K562 (cell line): ENCODE measurements around the gene XPO6. TPM values are rescaled to one million over a fixed set of nuclear protein-coding genes. Genes with fewer than 3 reads are reported as not detected.

Experiments used
- CBFA2T3 ChIP-seq: fragments of 450-650 bp; IDR thresholded peaks from 2 replicates; pipeline ENCODE4 v1.6.1; 2017
- NRF1 ChIP-seq, 2 experiments: fragments of 450-650 bp; IDR thresholded peaks in 1 of 2; conservative IDR thresholded peaks in 1 of 2; 2 replicates each; pipeline ENCODE4 v1.6.1; 2014; ENCODE audit warnings: mild to moderate bottlenecking in 2 of 2
- polyA plus RNA-seq, 8 experiments: library from polyadenylated mRNA; depleted of rRNA in 4 of 8; stranded (reverse) in 5 of 8; unstranded in 3 of 8; fragments of >200 nt; fragmentation: Nextera tagmentation in 2 of 8; fragmentation: Illumina TruSeq in 1 of 8; extraction: Ambion mirVana in 2 of 8; extraction: Trizol in 1 of 8; gene quantifications; 2 replicates each; pipeline versions ENCODE4 v1.2.1 to v1.2.3, GENCODE V29; 2011 to 2014; ENCODE audit warnings: inconsistent platforms in 1 of 8, missing spikeins in 1 of 8
- total RNA-seq, 7 experiments: library from RNA; depleted of rRNA in 6 of 7; stranded (reverse); fragments of >200 nt in 6 of 7; fragmentation: Illumina TruSeq in 2 of 7; extraction: Trizol in 2 of 7; gene quantifications; 2 replicates each; pipeline versions ENCODE4 v1.2.1 to v1.2.3, GENCODE V29; 2011 to 2021; ENCODE audit warnings: low replicate concordance in 1 of 7
- TF ChIP-seq, protein P1 (sequence below): fragments of 200-600 bp; sonication (generic); IDR thresholded peaks from one replicate; pipeline ENCODE4 v1.6.1; 2012; ENCODE audit warnings: mild to moderate bottlenecking, low read depth, low read length, inconsistent platforms
- TF ChIP-seq, protein P2 (sequence below), 2 experiments: IDR thresholded peaks; 2 replicates each; pipeline ENCODE4 v1.6.1; 2012; ENCODE audit warnings: improper control_type of control experiment in 2 of 2, low read depth in 2 of 2, low read length in 2 of 2, borderline replicate concordance in 1 of 2

The XPO6 gene
- total and polyA plus RNA-seq, 9 of the 15 experiments (the other 6 are each of a cell fraction or from before 2014, with no cell fraction given): 11.2 to 196 (median 119) TPM

DNA sequence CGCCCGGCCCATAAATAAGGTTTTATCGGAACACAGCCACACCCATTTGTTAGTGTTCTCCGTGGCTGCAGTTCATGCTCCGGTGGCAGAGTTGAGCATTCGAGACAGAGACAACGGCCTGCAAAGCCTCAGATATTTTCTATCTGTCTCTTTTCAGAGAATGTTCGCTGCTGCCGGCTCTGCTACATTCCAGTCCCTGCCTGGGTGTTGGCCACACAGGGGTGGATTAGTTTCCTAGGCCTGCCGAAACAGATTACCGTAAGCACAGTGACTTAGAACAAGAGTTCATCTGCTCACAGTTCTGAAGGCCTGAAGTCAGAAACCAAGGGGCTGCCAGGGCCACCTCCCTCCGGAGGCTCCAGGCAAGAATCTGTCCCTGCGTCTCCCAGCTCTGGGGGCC, 129.1 kb downstream of the XPO6 start (continued):
- TF ChIP-seq, protein P1, sequence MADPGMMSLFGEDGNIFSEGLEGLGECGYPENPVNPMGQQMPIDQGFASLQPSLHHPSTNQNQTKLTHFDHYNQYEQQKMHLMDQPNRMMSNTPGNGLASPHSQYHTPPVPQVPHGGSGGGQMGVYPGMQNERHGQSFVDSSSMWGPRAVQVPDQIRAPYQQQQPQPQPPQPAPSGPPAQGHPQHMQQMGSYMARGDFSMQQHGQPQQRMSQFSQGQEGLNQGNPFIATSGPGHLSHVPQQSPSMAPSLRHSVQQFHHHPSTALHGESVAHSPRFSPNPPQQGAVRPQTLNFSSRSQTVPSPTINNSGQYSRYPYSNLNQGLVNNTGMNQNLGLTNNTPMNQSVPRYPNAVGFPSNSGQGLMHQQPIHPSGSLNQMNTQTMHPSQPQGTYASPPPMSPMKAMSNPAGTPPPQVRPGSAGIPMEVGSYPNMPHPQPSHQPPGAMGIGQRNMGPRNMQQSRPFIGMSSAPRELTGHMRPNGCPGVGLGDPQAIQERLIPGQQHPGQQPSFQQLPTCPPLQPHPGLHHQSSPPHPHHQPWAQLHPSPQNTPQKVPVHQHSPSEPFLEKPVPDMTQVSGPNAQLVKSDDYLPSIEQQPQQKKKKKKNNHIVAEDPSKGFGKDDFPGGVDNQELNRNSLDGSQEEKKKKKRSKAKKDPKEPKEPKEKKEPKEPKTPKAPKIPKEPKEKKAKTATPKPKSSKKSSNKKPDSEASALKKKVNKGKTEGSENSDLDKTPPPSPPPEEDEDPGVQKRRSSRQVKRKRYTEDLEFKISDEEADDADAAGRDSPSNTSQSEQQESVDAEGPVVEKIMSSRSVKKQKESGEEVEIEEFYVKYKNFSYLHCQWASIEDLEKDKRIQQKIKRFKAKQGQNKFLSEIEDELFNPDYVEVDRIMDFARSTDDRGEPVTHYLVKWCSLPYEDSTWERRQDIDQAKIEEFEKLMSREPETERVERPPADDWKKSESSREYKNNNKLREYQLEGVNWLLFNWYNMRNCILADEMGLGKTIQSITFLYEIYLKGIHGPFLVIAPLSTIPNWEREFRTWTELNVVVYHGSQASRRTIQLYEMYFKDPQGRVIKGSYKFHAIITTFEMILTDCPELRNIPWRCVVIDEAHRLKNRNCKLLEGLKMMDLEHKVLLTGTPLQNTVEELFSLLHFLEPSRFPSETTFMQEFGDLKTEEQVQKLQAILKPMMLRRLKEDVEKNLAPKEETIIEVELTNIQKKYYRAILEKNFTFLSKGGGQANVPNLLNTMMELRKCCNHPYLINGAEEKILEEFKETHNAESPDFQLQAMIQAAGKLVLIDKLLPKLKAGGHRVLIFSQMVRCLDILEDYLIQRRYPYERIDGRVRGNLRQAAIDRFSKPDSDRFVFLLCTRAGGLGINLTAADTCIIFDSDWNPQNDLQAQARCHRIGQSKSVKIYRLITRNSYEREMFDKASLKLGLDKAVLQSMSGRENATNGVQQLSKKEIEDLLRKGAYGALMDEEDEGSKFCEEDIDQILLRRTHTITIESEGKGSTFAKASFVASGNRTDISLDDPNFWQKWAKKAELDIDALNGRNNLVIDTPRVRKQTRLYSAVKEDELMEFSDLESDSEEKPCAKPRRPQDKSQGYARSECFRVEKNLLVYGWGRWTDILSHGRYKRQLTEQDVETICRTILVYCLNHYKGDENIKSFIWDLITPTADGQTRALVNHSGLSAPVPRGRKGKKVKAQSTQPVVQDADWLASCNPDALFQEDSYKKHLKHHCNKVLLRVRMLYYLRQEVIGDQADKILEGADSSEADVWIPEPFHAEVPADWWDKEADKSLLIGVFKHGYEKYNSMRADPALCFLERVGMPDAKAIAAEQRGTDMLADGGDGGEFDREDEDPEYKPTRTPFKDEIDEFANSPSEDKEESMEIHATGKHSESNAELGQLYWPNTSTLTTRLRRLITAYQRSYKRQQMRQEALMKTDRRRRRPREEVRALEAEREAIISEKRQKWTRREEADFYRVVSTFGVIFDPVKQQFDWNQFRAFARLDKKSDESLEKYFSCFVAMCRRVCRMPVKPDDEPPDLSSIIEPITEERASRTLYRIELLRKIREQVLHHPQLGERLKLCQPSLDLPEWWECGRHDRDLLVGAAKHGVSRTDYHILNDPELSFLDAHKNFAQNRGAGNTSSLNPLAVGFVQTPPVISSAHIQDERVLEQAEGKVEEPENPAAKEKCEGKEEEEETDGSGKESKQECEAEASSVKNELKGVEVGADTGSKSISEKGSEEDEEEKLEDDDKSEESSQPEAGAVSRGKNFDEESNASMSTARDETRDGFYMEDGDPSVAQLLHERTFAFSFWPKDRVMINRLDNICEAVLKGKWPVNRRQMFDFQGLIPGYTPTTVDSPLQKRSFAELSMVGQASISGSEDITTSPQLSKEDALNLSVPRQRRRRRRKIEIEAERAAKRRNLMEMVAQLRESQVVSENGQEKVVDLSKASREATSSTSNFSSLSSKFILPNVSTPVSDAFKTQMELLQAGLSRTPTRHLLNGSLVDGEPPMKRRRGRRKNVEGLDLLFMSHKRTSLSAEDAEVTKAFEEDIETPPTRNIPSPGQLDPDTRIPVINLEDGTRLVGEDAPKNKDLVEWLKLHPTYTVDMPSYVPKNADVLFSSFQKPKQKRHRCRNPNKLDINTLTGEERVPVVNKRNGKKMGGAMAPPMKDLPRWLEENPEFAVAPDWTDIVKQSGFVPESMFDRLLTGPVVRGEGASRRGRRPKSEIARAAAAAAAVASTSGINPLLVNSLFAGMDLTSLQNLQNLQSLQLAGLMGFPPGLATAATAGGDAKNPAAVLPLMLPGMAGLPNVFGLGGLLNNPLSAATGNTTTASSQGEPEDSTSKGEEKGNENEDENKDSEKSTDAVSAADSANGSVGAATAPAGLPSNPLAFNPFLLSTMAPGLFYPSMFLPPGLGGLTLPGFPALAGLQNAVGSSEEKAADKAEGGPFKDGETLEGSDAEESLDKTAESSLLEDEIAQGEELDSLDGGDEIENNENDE: peak; percentile 21
- peak in 1 of 2 experiments; percentile 30; a peak in 1 of 4 replicates for TF ChIP-seq NRF1 (conservative IDR thresholded peaks at IDR 0.05 in 1 of 2, IDR thresholded peaks at IDR 0.05 in 1 of 2)
- peak; percentile 80 for TF ChIP-seq CBFA2T3
- TF ChIP-seq, protein P2, sequence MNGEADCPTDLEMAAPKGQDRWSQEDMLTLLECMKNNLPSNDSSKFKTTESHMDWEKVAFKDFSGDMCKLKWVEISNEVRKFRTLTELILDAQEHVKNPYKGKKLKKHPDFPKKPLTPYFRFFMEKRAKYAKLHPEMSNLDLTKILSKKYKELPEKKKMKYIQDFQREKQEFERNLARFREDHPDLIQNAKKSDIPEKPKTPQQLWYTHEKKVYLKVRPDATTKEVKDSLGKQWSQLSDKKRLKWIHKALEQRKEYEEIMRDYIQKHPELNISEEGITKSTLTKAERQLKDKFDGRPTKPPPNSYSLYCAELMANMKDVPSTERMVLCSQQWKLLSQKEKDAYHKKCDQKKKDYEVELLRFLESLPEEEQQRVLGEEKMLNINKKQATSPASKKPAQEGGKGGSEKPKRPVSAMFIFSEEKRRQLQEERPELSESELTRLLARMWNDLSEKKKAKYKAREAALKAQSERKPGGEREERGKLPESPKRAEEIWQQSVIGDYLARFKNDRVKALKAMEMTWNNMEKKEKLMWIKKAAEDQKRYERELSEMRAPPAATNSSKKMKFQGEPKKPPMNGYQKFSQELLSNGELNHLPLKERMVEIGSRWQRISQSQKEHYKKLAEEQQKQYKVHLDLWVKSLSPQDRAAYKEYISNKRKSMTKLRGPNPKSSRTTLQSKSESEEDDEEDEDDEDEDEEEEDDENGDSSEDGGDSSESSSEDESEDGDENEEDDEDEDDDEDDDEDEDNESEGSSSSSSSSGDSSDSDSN (IDR thresholded peaks at IDR 0.05; ENCODE audit: borderline replicate concordance in 1 of 2, low read depth in 2 of 2, low read length in 2 of 2): 0 out of 4 replicates have a peak, but pooled peaks of 1 of the 2 experiments have one; percentile 44
